GM10847 (cell line): Measurements from ENCODE around the gene TCF7.

Experiments
- POLR2A ChIP-seq: IDR thresholded peaks from 2 replicates; pipeline ENCODE4 v1.6.1; 2011; ENCODE audit not compliant: insufficient read length; ENCODE audit errors: extremely low read depth

The TCF7 gene

GRCh38 chr5:134113902-134114875 lies at the start of gene TCF7:
Gene TCF7 (plus strand): TSS chr5:134114681. CDS start chr5:134114907, 226 bp downstream.
- TF ChIP-seq POLR2A = no peak

- no peak for TF ChIP-seq POLR2A
These were observed 44.9 kb upstream of the TCF7 start for GRCh38 chr5:134069553-134069952.

DNA sequence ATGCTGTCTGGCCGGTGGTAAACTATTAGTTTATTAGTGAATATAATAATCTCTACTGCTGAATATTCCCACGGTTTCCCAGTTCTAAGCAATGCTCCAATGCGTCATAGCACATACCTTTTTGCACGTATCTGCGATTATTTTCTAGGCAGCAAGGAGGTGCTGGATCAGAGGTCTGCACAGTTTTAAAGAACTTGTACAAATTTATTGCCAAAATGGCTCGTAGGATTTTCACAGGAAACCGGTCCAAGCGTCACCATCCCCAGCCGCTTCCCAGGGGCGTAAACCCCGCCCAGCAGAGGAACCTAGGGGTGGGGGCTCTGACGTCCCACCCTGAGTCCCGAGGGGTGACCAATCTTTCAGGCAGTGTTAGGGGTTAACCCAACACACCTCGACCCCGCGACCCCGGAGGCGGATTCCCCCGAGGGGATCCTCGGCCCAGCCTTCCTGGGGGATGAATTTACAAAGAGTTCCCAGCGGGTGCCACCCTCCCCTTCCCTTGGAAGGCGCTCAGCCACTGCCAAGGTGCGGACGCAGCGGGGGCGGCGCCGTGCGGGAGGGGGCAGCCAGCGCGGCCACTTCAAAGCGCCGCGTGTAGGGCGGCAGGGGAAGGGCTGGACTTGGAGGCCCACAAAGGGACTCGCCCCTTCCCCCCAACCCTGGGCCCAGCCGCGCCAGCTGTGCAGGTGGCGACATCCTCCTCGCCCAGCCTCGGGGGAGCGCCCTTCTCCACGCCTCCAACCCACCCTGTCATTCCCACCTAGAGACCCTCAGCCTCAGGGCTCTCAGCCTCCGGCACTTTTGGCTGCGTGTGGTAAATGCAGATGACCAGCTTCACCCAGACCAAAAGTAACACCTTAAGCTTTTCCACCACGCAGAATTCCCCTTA lies 43.5 kb upstream of the TCF7 start:
- no peak for TF ChIP-seq POLR2A

GRCh38 chr5:134071614-134072207 lies 42.8 kb upstream of the TCF7 start:
- TF ChIP-seq POLR2A = no peak

GRCh38 chr5:134072471-134073210 lies 41.8 kb upstream of the TCF7 start:
- no peak for TF ChIP-seq POLR2A

- TF ChIP-seq POLR2A = no peak
These were observed 41.1 kb upstream of the TCF7 start for GRCh38 chr5:134073404-134073803.

DNA sequence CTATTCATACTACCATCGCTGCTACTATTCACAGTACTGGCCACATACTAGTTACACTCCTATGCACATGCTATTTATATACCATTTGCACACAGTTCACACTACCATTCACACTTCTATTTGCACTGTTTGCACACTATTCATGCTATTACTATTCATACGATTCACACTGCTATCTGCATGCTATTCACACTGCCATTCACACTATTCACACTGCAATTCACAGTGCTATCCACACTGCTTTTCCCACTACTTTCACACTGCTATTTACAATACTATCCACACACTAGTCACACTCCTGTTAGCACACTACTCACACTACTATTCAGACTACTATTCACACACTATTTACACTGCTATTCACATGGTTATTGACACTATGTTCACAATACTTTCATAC lies 39.4 kb upstream of the TCF7 start:
- TF ChIP-seq POLR2A = no peak

GRCh38 chr5:134077926-134078580 lies 36.4 kb upstream of the TCF7 start:
- no peak for TF ChIP-seq POLR2A

DNA sequence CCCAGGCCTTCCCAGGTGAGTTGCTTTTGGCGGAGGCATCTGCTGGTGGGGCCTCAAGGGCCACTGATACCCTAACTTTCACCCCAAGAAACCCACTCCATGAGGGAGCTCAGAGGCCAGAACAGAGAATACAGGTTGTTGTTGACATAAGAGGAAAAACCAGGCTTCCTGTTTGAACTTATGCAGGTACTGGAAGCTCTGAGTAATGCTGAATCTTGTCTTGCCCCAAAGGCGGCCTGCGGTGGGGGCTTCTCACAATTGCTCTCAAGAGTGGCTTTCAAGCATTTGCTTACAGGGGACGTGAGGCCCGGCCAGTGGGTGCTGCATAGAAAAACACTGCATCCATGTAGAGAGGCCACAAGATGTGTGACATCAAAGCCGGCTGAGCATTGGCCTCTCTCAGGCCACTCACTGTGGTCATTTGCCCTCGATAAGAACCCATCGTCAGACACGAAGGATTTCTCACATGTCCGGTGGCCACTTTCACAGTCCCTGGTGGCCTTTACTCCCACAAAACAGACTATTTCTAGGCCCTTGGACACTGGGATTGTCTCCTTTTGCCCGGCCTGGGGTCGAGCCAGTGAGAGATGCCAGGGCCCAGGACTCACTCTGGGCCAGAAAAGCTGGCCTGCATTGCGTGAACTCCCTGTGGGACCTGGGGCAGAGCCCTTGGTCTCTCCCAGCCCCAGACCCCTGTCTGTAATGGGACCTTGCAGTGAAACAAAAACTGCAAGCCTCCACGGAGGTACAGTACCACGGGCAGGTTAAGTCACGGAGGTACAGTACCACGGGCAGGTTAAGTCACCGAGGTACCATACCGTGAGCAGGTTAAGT lies 34.5 kb upstream of the TCF7 start:
- no peak for TF ChIP-seq POLR2A

GRCh38 chr5:134082264-134082992 lies 32.1 kb upstream of the TCF7 start:
- TF ChIP-seq POLR2A = no peak

GRCh38 chr5:134083517-134083916 lies 31.0 kb upstream of the TCF7 start:
- TF ChIP-seq POLR2A = no peak

- TF ChIP-seq POLR2A = no peak
These were observed 30.4 kb upstream of the TCF7 start for GRCh38 chr5:134084022-134084565.
